ENCODE measurements around the gene AIG1. TPM values are rescaled to one million over a fixed set of nuclear protein-coding genes. Genes with fewer than 3 reads are reported as not detected.
"Not testable (repeated sequence)": the region's sequence is repeated elsewhere in the genome, so short reads cannot be mapped to it uniquely, and the experiment has no call there.

AIG1 gene
- total RNA-seq, 2 experiments from 2014 or later: 0.40 to 0.85 TPM

GRCh38 chr6:143339223-143339622, 278.5 kb downstream of the AIG1 start:
- CTCF ChIA-PET (ENCODE audit: unreplicated experiment): no interaction called here
- BruUV-seq (replicated peaks): no TSS peak

GRCh38 chr6:143345477-143345876, 284.8 kb downstream of the AIG1 start:
- BruUV-seq (replicated peaks); H3K4me1 ChIP-seq (ENCODE audit: insufficient read depth, low read length, poor library complexity, severe bottlenecking); H3K27ac ChIP-seq (ENCODE audit: low read depth, low read length, poor library complexity, severe bottlenecking); H2AFZ ChIP-seq (ENCODE audit: low read length); DNase-seq (ENCODE audit: low spot score); H3K9me3 ChIP-seq (ENCODE audit: low read length); H3K4me2 ChIP-seq (ENCODE audit: low read length); H4K20me1 ChIP-seq (ENCODE audit: insufficient read depth, low read length); CTCF ChIA-PET (ENCODE audit: unreplicated experiment); H3K9me2 ChIP-seq (ENCODE audit: insufficient read depth, low read length); H3K4me3 ChIP-seq (ENCODE audit: low read depth, low read length, poor library complexity, severe bottlenecking); intact Hi-C loops (cut with micrococcal nuclease; ENCODE audit: unreplicated experiment); H3K79me2 ChIP-seq (ENCODE audit: insufficient read depth, low read depth, low read length); H3K36me3 ChIP-seq (ENCODE audit: insufficient read depth, low read length): not testable (repeated sequence)
- POLR2A ChIA-PET: interaction anchor here (0.6 kb wide), 1 partner anchor 681 kb away, joined by 3 read pairs; no protein-coding TSS in a partner anchor

More at GRCh38 chr6:143339223-143339622, 278.5 kb downstream of the AIG1 start:
- no peak for DNase-seq (ENCODE audit: low spot score)
- Histone ChIP-seq H3K79me2 (ENCODE audit: insufficient read depth, low read depth, low read length) (no peaks in the 10 kb centered on the region), H4K20me1 (ENCODE audit: insufficient read depth, low read length) (no peaks in the 10 kb centered on the region), H3K9me3 (ENCODE audit: low read length) (no peaks in the 10 kb centered on the region), H2AFZ (ENCODE audit: low read length) (no peak overlapping the region), H3K27ac (ENCODE audit: low read depth, low read length, poor library complexity, severe bottlenecking) (no peak overlapping the region), H3K4me2 (ENCODE audit: low read length) (no peak overlapping the region), H3K4me1 (ENCODE audit: insufficient read depth, low read length, poor library complexity, severe bottlenecking) (no peaks in the 10 kb centered on the region), H3K36me3 (ENCODE audit: insufficient read depth, low read length) (no peaks in the 10 kb centered on the region), H3K4me3 (ENCODE audit: low read depth, low read length, poor library complexity, severe bottlenecking) (no peak overlapping the region), H3K9me2 (ENCODE audit: insufficient read depth, low read length) (no peaks in the 10 kb centered on the region)
- intact Hi-C loops (cut with micrococcal nuclease; ENCODE audit: unreplicated experiment): no loop called here
- TF ChIP-seq EZH2phosphoT487 (IDR thresholded peaks at IDR 0.05; ENCODE audit: borderline replicate concordance, low read depth, low read length): no peak
- TF ChIP-seq, protein P1, sequence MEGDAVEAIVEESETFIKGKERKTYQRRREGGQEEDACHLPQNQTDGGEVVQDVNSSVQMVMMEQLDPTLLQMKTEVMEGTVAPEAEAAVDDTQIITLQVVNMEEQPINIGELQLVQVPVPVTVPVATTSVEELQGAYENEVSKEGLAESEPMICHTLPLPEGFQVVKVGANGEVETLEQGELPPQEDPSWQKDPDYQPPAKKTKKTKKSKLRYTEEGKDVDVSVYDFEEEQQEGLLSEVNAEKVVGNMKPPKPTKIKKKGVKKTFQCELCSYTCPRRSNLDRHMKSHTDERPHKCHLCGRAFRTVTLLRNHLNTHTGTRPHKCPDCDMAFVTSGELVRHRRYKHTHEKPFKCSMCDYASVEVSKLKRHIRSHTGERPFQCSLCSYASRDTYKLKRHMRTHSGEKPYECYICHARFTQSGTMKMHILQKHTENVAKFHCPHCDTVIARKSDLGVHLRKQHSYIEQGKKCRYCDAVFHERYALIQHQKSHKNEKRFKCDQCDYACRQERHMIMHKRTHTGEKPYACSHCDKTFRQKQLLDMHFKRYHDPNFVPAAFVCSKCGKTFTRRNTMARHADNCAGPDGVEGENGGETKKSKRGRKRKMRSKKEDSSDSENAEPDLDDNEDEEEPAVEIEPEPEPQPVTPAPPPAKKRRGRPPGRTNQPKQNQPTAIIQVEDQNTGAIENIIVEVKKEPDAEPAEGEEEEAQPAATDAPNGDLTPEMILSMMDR (conservative IDR thresholded peaks at IDR 0.05; ENCODE audit: low read length): no peak
- POLR2A ChIA-PET: no interaction called here

GRCh38 chr6:143346004-143346403, 285.3 kb downstream of the AIG1 start:
- no peak for DNase-seq (ENCODE audit: low spot score)
- Histone ChIP-seq H3K27ac (ENCODE audit: low read depth, low read length, poor library complexity, severe bottlenecking) (no peak overlapping the region), H3K4me2 (ENCODE audit: low read length) (no peak overlapping the region), H3K79me2 (ENCODE audit: insufficient read depth, low read depth, low read length) (no peaks in the 10 kb centered on the region), H3K36me3 (ENCODE audit: insufficient read depth, low read length) (no peaks in the 10 kb centered on the region), H3K9me2 (ENCODE audit: insufficient read depth, low read length) (no peaks in the 10 kb centered on the region), H4K20me1 (ENCODE audit: insufficient read depth, low read length) (no peaks in the 10 kb centered on the region), H3K4me3 (ENCODE audit: low read depth, low read length, poor library complexity, severe bottlenecking) (no peak overlapping the region), H3K4me1 (ENCODE audit: insufficient read depth, low read length, poor library complexity, severe bottlenecking) (no peaks in the 10 kb centered on the region), H2AFZ (ENCODE audit: low read length) (no peak overlapping the region), H3K9me3 (ENCODE audit: low read length) (no peaks in the 10 kb centered on the region)
- TF ChIP-seq EZH2phosphoT487 (IDR thresholded peaks at IDR 0.05; ENCODE audit: borderline replicate concordance, low read depth, low read length): no peak
- TF ChIP-seq, protein P1 (conservative IDR thresholded peaks at IDR 0.05; ENCODE audit: low read length): no peak
- intact Hi-C loops (cut with micrococcal nuclease; ENCODE audit: unreplicated experiment): no loop called here
- CTCF ChIA-PET (ENCODE audit: unreplicated experiment): no interaction called here
- POLR2A ChIA-PET: interaction anchor here (0.7 kb wide), 1 partner anchor 757 kb away, joined by 3 read pairs; no protein-coding TSS in a partner anchor
- BruUV-seq (replicated peaks): no TSS peak
